Endodermal cell (in vitro differentiated cells): Measurements from ENCODE around the gene ITCH. TPM values are rescaled to one million over a fixed set of nuclear protein-coding genes. Genes with fewer than 3 reads are reported as not detected.

Experiments used
- DNase-seq: peaks from one replicate; pipeline ENCODE4 v3.0.0-alpha.2; 2017
- H3K27ac ChIP-seq: 2 replicates; pipeline ENCODE4 v1.5.1; 2013; ENCODE audit warnings: mild to moderate bottlenecking, low read depth, low read length, moderate library complexity
- H3K27me3 ChIP-seq: 2 replicates; pipeline ENCODE4 v1.6.1; 2013; ENCODE audit warnings: mild to moderate bottlenecking, low read length, moderate library complexity; ENCODE audit not compliant: insufficient read depth, control insufficient read depth, poor library complexity, severe bottlenecking
- H3K36me3 ChIP-seq: 2 replicates; pipeline ENCODE4 v1.7.0; 2013; ENCODE audit warnings: mild to moderate bottlenecking, low read length, moderate library complexity; ENCODE audit not compliant: control insufficient read depth, insufficient read depth
- H3K4me1 ChIP-seq: one replicate; pipeline ENCODE4 v1.7.0; 2013; ENCODE audit warnings: low read length; ENCODE audit not compliant: control insufficient read depth, insufficient read depth
- H3K4me3 ChIP-seq: 2 replicates; pipeline ENCODE4 v1.5.1; 2013; ENCODE audit warnings: mild to moderate bottlenecking, low read length, moderate library complexity
- H3K9ac ChIP-seq: 2 replicates; pipeline ENCODE4 v1.6.1; 2013; ENCODE audit warnings: mild to moderate bottlenecking, low read length, moderate library complexity; ENCODE audit not compliant: poor library complexity, severe bottlenecking; ENCODE audit errors: extremely low read depth
- H3K9me3 ChIP-seq: 2 replicates; pipeline ENCODE4 v1.6.1; 2013; ENCODE audit warnings: mild to moderate bottlenecking, low read length, moderate library complexity; ENCODE audit not compliant: control insufficient read depth
- H3K27ac Mint-ChIP-seq: 2 replicates; pipeline ENCODE4 v1.8.0; 2020; ENCODE audit warnings: mixed read lengths
- H3K27me3 Mint-ChIP-seq: 2 replicates; pipeline ENCODE4 v1.8.0; 2021; ENCODE audit warnings: mild to moderate bottlenecking, mixed read lengths; ENCODE audit not compliant: insufficient read depth
- H3K36me3 Mint-ChIP-seq: 2 replicates; pipeline ENCODE4 v1.8.0; 2020; ENCODE audit warnings: low read depth, mixed read lengths
- H3K4me1 Mint-ChIP-seq: 2 replicates; pipeline ENCODE4 v1.8.0; 2020; ENCODE audit warnings: mixed read lengths
- H3K4me3 Mint-ChIP-seq: 2 replicates; pipeline ENCODE4 v1.8.0; 2020; ENCODE audit warnings: mild to moderate bottlenecking, moderate library complexity, mixed read lengths
- H3K9me3 Mint-ChIP-seq: 2 replicates; pipeline ENCODE4 v1.8.0; 2020; ENCODE audit warnings: mild to moderate bottlenecking, mixed read lengths
- CTCF ChIP-seq: fragments of 200-600 bp; sonication (generic); conservative IDR thresholded peaks from 2 replicates; pipeline ENCODE4 v1.5.0; 2021; ENCODE audit warnings: antibody characterized with exemption, mild to moderate bottlenecking
- WGBS, 2 experiments: methylation state at CpG; one replicate each; pipeline versions ENCODE4 v1.1.5 to v1.1.7; 2013; ENCODE audit warnings: missing lambda C conversion rate in 2 of 2, mixed read lengths in 1 of 2; ENCODE audit not compliant: insufficient coverage in 1 of 2, insufficient read length in 1 of 2; 5-methylcytosine and 5-hydroxymethylcytosine counted together
- total RNA-seq, 2 donors: library from RNA; stranded (reverse); fragmentation: NEBNext Ultra II Directional in 1 of 2; extraction: Animal tissue kit (Norgen Biotek cat#: 25700) in 1 of 2; gene quantifications; 2 replicates in 1 of 2; 3 replicates in 1 of 2; pipeline ENCODE4 v1.2.1, GENCODE V29; 2021

The ITCH gene
- total RNA-seq, 2 donors from 2014 or later, result 65.1 to 84.4 TPM

- H3K9me3 Mint-ChIP-seq, result no peaks in the 10 kb centered on the region
- H3K27ac ChIP-seq, result no peak overlapping the region
- H3K27me3 ChIP-seq, result no peaks in the 10 kb centered on the region
- H3K36me3 ChIP-seq, result no peaks in the 10 kb centered on the region
- H3K4me1 ChIP-seq, result no peaks in the 10 kb centered on the region
- DNase-seq, result peak; percentile 74
- H3K36me3 Mint-ChIP-seq, result no peaks in the 10 kb centered on the region
- 63 to 64% methylated on average over 2 to 4 of the region's 4 CpGs for WGBS, 2 experiments
- no peak overlapping the region for H3K4me3 ChIP-seq
- no peak overlapping the region for H3K4me3 Mint-ChIP-seq
- H3K9ac ChIP-seq, result no peak overlapping the region
- H3K27me3 Mint-ChIP-seq, result no peaks in the 10 kb centered on the region
- TF ChIP-seq CTCF, result no peak
- H3K27ac Mint-ChIP-seq, result no peak overlapping the region
- H3K4me1 Mint-ChIP-seq, result peaks cover 32% of the 10 kb centered on the region
- no peaks in the 10 kb centered on the region for H3K9me3 ChIP-seq
Measured at GRCh38 chr20:34318609-34319443, 44.2 kb upstream of the ITCH start.

- no peak overlapping the region for H3K4me3 ChIP-seq
Measured at GRCh38 chr20:34320861-34321260, 42.2 kb upstream of the ITCH start.

More at GRCh38 chr20:34320861-34321260, 42.2 kb upstream of the ITCH start:
- H3K4me3 Mint-ChIP-seq, result no peak overlapping the region
- H3K9ac ChIP-seq, result no peak overlapping the region
- no peaks in the 10 kb centered on the region for H3K9me3 Mint-ChIP-seq
- no peak for TF ChIP-seq CTCF
- H3K27me3 Mint-ChIP-seq, result no peaks in the 10 kb centered on the region
- no peaks in the 10 kb centered on the region for H3K36me3 ChIP-seq
- DNase-seq, result peak; percentile 52
- no peaks in the 10 kb centered on the region for H3K27me3 ChIP-seq
- no peaks in the 10 kb centered on the region for H3K4me1 ChIP-seq
- H3K36me3 Mint-ChIP-seq, result no peaks in the 10 kb centered on the region
- H3K4me1 Mint-ChIP-seq, result peaks cover 40% of the 10 kb centered on the region
- no peaks in the 10 kb centered on the region for H3K9me3 ChIP-seq
- H3K27ac ChIP-seq, result no peak overlapping the region
- peak overlapping the region; percentile 10 for H3K27ac Mint-ChIP-seq
- WGBS, 2 experiments, result 88 to 100% methylated on average over 3 of the region's 3 CpGs
